Suppressor macrophage treated with lipopolysaccharide for 4 hours (primary cell): ENCODE data around the gene DUXB.

Source experiments
- DNase-seq: peaks from one replicate; pipeline ENCODE4 v3.0.0-alpha.2; 2020

Gene DUXB

GRCh38 chr16:75701361-75701760 lies at the start of gene DUXB:
TSS of gene DUXB (minus strand) at chr16:75701461. CDS start at chr16:75701418, 43 bp downstream.
- DNase-seq = no peak

- no peak for DNase-seq
Observed at GRCh38 chr16:75750528-75750927, 49.3 kb upstream of the DUXB start.

GRCh38 chr16:75746359-75746758 lies 45.1 kb upstream of the DUXB start:
- no peak for DNase-seq

- DNase-seq = no peak
Observed at GRCh38 chr16:75745823-75746222, 44.6 kb upstream of the DUXB start.

DNA sequence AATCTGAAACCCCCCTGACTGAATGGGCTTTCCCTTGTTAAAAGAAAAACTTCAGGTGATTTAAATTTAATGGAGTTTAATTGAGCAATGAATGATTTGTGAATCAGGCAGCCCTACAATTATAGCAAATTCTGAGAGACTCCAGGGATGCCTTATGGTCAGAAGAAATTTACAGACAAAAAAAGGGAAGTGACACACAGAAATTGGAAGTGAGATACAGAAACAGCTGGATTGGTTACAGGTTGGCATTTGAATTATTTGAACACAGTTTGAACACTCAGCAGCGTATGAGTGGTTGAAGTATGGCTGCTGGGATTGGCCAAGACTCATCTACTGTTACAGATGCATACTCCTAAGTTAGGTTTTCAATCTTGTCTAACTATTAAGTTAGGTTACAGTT lies 44.0 kb upstream of the DUXB start:
- DNase-seq = peak; percentile 3

- DNase-seq = no peak
Observed at GRCh38 chr16:75742424-75743047, 41.3 kb upstream of the DUXB start.

DNA sequence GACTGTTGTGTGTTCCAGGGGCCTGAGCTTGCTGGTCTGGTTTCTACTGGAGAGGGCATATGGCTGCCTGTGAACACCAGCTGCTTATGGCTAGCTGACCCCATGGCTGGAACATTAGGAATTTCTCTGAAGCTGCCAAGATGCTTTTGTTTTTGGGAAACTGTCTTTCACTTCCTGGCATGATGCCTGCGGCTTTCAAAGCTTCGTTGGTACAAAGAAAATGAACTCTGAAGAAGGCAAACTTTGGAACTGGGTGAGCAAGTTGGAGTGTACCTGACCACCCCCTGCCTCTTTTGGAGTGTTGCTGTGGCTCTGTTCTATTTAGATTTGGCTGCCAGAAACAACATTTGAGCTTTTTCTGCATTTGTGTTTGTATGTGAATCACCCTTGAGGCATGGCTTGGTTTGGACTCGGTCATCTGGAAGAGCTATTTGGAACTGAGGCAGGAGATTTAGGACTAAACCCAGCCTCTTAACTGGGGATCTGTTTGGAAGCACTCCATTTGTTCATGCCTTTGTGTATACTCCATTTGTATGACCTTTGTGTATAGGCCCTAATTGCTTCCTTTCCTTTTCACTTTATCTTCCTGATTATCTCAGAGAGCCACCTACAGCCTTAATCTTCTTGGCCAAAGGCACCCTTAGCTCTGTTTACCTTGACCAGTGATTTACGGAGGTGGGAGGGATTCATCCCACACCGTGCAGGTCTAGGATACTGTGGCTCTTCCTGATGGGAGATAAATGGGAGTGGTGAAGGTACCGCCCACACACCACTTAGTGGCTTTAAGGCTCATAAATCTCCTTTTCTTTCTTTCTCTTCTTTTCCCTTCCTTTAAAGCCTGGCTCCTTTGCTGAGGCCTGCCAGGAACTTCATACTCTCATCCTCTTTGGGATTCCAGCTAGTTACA lies 32.3 kb upstream of the DUXB start:
- no peak for DNase-seq

- no peak for DNase-seq
Observed at GRCh38 chr16:75732871-75733270, 31.6 kb upstream of the DUXB start.

- no peak for DNase-seq
Observed at GRCh38 chr16:75727221-75727620, 26.0 kb upstream of the DUXB start.

DNA sequence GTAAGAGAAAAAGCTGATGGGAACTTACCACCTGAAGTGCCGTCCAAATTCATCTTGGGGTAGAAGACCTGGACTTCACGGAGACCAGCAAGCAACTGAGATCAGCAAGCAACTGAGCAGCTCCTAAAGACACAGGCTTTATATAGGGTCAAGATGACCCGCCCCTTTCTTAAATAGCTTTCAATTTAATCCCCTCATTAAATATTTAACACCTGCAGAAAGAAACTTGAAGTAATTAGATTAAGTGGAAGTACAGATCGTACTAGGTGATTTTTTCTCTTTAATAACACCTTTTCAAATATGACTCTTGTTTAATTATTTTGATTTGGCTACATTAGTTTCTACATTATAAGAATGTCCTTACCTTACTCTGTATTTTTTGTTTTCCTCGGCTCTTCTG lies 25.1 kb upstream of the DUXB start, which contains the start of gene CPHXL:
Gene CPHXL, minus strand, starts transcription at position 101 of the 400 bp plus-strand sequence. Its CDS starts 48 bp downstream, at position 53.
- DNase-seq = no peak

GRCh38 chr16:75718452-75718851 lies 17.2 kb upstream of the DUXB start:
- no peak for DNase-seq

DNA sequence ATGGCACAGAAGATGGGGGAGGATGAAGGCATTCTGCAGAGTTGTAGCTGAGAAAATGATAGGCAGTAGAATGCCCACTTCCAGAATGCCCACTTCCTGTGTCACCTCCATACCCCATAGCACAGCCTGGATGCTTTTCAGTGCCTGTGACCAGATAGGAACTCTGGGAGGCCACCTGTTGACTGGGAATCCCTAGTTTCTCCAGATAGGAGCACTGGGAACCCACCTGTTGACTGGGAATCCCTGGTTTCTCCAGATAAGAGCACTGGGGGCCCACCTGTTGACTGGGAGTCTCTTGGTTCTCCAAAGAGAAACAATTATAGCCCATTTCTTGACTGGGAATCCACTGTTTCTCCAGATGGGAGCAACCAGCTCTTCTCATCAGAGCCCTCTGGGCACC lies 13.4 kb upstream of the DUXB start:
- DNase-seq = no peak

DNA sequence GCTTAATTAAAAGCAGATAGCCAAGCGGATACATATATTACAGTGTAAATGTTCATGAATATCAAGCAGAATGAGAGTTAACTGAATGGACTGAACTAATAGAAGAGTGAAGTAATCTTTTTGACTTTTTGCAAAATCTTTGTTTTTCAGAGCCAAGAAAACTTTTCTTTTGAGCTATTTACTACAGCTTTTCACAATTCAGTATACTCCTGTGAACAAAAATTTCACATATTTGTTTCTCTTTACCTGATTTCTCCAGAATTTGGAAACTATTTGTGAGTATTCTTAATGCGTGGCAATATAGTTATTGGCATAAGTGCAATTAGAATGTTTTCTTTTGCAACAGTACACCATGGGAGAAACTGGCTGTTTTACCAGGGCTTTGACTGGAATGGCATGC lies 9.1 kb upstream of the DUXB start:
- DNase-seq = no peak

DNA sequence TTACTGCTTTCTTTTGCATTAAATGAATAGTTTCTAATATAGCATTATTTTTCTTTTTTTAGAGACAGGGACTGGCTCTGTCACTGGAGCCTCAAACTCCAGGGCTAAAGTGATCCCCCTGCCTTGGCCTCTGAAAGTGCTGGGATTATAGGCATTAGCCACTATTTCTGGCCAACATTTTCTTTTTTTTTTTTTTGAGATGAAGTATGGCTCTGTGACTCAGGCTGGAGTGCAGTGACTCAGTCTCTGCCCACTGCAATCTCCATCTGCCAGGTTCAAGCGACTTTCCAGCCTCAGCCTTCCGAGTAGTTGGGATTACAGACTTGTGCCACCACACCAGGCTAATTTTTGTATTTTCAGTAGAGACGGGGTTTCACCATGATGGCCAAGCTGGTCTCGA lies 2.0 kb upstream of the DUXB start:
- no peak for DNase-seq

GRCh38 chr16:75702242-75702641 lies 981 bp upstream of the DUXB start:
- DNase-seq = no peak

DNA sequence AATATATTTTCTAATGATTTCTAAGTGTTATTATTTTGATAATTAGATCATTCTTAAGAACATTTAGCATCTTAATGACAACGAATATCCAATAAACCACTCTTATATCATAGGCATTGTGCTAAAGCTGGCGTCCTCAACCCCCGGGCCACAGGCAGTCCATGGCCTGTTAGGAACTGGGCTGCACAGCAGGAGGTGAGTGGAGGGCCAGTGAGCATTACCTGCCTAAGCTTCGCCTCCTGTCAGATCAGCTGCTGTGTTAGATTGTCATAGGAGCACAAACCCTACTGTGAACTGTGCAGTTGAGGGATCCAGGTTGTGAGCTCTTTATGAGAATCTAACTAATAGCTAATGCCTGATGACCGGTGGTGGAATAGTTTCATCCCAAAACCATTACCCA lies 3.7 kb downstream of the DUXB start:
- DNase-seq = no peak

DNA sequence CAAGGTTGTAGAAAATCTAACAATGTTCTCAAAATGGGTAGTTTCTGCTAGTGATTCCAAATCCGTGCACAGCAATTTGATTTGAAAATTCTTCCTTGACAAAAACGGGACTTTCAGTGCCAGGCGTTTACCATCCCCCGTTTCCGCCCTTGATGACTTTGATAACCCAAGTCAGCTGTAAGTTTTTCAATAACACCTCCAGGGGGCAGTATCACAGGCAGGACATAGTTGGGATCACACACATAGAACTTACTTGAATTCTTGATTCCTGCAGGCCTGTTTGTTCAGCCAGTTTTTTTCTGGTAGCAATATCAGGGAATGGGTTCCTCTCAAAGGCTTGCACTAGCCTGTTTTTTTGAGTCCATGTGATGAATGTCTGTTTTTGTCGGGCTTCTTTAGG lies 5.6 kb downstream of the DUXB start:
- peak; percentile 6 for DNase-seq

- DNase-seq = no peak
Observed at GRCh38 chr16:75687361-75687760, 13.9 kb downstream of the DUXB start.

- DNase-seq = no peak
Observed at GRCh38 chr16:75682308-75682707, 19.0 kb downstream of the DUXB start.

GRCh38 chr16:75679366-75679765 lies 21.9 kb downstream of the DUXB start:
- DNase-seq = no peak

- DNase-seq = no peak
Observed at GRCh38 chr16:75676909-75677308, 24.4 kb downstream of the DUXB start, which contains the start of gene CPHXL2. TSS of gene CPHXL2 (minus strand) at chr16:75677009. CDS start at chr16:75676999, 10 bp downstream.

- DNase-seq = no peak
Observed at GRCh38 chr16:75667503-75667902, 33.8 kb downstream of the DUXB start.

DNA sequence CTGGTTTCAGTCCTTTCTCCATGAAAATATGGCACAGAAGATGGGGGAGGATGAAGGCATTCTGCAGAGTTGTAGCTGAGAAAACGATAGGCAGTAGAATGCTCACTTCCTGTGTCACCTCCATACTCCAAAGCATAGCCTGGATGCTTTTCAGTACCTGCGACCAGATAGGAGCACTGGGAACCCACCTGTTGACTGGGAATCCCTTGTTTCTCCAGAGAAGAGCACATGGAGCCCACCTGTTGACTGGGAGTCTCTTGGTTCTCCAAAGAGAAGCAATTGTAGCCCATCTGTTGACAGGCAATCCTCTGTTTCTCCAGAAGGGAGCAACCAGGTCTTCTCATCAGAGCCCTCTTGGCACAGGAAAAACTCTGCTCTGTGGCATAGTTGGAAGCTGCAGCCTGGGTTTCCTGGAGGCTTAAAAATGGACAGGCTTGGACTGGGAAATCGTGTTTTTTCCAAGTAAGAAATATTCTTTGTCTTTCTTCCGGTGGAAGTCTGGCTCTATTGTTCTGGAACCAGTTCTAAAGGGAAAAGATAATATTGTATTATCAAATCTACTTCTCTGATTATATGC lies 40.4 kb downstream of the DUXB start:
- DNase-seq = no peak

DNA sequence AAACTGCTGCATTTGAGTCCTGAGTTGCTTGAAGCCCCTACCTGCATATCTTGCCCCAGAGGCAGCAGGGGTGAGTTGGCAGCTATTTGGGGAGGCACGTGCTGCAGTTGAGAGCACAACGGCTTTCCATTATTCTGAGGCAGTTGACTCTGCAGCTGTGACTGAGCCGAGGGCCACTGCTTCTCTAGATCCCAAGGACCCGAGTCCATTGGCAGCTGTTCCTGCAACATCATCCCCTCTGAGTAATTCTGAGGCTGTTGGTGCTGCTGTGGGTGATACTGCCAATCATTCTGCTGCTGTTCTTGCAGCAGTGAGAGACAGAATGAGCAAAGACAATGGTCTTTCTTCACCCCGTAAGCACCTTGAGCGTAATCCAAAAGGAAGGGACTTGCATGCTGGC lies 40.9 kb downstream of the DUXB start:
- DNase-seq = no peak
